Amniotic stem cell (primary cell): ENCODE results near the gene APLF.
"Not testable (repeated sequence)": the region's sequence is repeated elsewhere in the genome, so short reads cannot be mapped to it uniquely, and the experiment has no call there.

Experiments used
- DNase-seq: peaks from one replicate; lab custom pipeline; 2025; lab: John Stamatoyannopoulos, UW

APLF gene

GRCh38 chr2:68476454-68476853 is 9.1 kb downstream of the APLF start:
- DNase-seq, result no peak

- DNase-seq, result no peak
These were observed 11.3 kb downstream of the APLF start for GRCh38 chr2:68478688-68479087.

GRCh38 chr2:68482296-68482820 is 15.0 kb downstream of the APLF start:
- DNase-seq, result no peak

DNA sequence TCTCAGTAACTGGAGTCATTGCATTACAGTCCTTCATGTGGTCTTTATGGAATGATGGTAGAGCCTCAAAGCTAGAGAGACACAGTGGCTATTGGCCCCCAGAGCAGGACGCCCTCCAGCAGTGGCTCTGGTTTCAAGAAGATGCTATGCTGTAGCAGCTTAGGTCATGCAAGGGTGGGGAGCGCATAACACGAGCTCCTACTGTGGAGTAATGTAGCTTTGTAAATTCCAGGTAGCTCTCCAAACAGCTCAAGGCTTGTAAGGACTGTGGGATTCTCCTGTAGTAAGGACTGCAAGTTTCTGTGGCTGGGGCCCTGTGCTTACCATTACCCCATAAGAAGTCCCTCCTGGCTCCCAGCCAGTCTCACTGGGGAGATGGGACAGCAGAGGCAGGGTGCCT is 15.6 kb downstream of the APLF start:
- DNase-seq, result no peak

DNA sequence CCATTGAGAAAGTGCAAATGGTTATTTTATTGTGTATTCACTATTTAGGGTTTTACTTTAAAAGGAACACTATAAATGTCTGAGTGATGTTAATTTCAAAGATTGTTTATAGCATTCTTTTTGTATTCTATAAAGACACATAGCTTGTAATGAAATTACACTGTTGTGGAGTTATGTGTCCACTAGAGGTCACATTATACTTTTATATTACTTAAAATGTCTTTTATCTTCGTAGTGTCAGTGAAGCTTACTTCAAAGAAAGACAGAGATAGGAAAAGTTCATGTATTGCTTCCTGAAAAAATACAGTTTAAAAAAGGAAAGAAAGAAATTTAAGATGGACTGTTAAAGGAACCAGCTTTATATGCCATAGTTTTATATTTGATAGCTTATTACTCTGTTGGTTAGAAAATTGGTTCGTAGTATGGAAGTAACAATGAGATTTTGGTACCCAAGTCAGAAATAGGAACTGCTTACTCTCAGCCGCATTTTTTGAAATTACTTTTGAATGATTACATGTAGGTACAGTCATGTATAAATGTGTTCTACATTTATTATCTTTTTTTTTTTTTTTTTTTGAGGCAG is 20.5 kb downstream of the APLF start:
- no peak for DNase-seq

GRCh38 chr2:68488605-68489004 is 21.2 kb downstream of the APLF start:
- not testable (repeated sequence) for DNase-seq

DNA sequence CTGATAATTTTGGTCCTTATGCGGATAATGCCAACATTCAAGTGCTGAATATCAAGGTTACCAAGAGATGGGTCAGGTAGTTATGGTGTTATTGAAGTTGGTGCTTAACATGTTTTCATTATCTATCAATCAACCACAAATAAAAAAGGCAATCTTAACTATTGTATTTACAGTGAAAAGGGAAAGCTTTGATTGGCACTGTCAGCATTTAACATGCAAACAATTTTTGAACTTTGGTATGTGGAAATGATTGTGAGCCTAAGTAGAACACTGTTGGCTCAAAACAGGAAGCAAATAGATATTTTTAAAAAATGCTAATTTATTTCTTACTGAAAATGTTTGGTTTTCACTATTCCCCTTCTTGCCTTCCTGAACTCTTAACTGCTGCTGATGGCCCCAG is 21.9 kb downstream of the APLF start:
- DNase-seq, result no peak

DNA sequence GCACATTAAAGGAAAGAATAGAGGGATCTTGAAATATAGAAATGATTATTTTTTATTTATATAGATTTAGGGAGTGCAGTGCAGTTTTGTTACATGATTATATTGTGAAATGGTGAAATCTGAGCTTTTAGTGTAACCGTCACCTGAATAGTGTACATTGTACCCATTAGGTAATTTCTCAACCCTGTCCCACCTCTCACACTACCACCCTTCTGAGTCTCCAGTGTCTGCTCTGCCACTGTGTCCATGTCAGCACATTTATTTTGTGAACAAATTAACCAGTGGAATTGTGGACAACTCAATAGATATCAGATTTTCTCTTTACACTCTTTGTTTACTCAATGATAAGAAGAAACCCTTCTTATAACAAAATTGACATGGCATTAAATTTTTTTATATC is 24.2 kb downstream of the APLF start:
- no peak for DNase-seq

DNA sequence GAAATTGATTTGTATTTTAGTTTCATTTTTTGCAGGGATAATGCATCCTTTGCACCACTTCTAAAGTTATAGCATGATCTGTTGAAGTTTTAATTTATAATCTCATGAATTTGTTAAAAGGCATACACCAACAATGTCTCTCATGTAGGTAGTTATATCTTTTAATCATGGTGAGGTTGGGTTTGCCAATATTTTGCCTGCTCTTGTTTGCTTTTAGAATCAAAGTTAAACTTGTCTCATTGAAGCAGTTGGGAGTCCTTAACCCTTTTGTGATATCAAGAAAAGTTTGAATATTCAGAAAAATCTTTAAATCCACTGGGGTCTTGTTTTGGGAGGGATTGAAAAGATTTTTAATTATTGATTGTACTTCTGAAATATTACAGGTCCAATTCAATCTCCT is 31.7 kb downstream of the APLF start:
- no peak for DNase-seq

GRCh38 chr2:68500649-68501048 is 33.3 kb downstream of the APLF start:
- DNase-seq, result no peak

GRCh38 chr2:68501768-68502167 is 34.4 kb downstream of the APLF start:
- DNase-seq, result no peak

- no peak for DNase-seq
These were observed 38.3 kb downstream of the APLF start for GRCh38 chr2:68505603-68506159.

DNA sequence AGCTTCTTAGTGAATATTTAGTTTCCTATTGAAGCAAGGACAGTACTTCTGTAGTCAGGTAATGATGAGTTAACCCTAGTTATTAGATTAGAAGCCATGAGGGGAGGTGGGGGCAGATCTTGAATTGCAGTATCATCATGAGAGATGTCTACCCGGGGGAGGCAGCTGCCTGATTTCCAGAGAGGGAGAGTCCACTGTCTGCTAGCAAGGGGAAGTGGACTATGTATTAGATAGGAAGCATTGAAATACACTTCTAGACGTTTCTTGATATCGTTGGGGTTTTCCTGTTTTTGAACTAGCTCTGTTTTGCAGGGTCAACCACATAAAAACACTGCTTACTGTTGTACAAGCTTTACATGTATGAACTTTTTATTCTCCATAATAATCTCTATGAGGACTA is 38.8 kb downstream of the APLF start:
- no peak for DNase-seq

- no peak for DNase-seq
These were observed 44.9 kb downstream of the APLF start for GRCh38 chr2:68512326-68512725.

- no peak for DNase-seq
These were observed 45.6 kb downstream of the APLF start for GRCh38 chr2:68512966-68513365.

DNA sequence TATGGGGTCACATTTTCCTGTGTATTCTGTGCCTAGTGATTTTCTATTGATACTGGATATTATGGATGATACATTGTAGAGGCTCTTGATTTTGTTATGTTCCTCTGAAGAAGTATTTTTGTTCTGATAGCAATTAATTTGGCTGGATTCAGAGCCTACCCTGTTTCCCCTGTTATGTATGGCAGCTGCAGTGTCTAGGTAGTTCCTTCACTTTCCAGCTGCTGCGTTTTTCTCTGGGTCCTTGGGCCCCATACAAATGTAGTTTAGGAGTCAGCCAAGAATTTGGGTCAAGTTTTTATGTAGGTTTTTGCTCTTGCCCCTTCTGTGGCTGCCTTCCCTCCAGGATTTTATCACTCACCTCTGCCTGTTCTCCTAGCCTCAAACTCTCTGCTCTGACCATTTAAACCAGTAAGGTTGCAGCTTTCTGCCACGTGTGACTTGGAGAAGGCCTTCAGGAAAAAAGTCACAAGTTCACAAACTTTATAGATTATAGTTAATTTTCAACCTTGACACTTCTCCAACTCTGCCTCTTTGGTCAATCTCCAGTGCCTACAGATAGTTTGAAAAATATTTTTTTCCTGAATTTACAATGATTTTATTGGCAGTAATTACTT is 47.0 kb downstream of the APLF start:
- no peak for DNase-seq

- DNase-seq, result no peak
These were observed 48.9 kb downstream of the APLF start for GRCh38 chr2:68516051-68516955.

- DNase-seq, result no peak
These were observed 51.9 kb downstream of the APLF start for GRCh38 chr2:68519236-68519635.

DNA sequence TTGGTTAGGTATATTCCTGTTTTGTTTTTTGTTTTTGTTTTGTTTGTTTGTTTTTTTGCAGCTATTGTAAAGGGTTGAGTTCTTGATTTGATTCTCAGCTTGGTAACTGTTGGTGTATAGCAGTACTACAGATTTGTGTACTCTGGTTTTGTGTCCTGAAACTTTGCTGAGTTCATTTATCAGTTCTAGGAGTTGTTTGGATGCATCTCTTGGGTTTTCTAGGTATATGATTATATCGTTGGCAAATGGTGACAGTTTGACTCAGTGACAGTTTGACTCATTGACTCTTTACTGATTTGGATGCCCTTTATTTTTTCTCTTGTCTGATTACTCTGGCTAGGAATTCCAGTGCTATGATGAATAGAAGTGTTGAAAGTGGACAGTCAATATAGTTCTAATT is 53.7 kb downstream of the APLF start:
- no peak for DNase-seq

GRCh38 chr2:68526943-68527342 is 59.6 kb downstream of the APLF start:
- not testable (repeated sequence) for DNase-seq

- not testable (repeated sequence) for DNase-seq
These were observed 60.1 kb downstream of the APLF start for GRCh38 chr2:68527343-68528081.

GRCh38 chr2:68529156-68529555 is 61.8 kb downstream of the APLF start:
- not testable (repeated sequence) for DNase-seq
